PC-9 (cell line): Measurements from ENCODE around the gene ZNF711. TPM values are rescaled to one million over a fixed set of nuclear protein-coding genes. Genes with fewer than 3 reads are reported as not detected.
"Not testable (repeated sequence)": the region's sequence is repeated elsewhere in the genome, so short reads cannot be mapped to it uniquely, and the experiment has no call there.

Source experiments
- BruUV-seq: library from RNA; stranded (reverse); fragments of 400-500 nt; replicated peaks from 2 replicates; lab custom pipeline; 2021; lab: Mats Ljungman, UMichigan
- CTCF ChIA-PET: fragments of 300-600 bp; sonication (Branson Sonifier 250); formaldehyde crosslinking; loops from one replicate; lab custom pipeline; 2022; ENCODE audit warnings: antibody characterized with exemption; lab: Charles Lee
- POLR2A ChIA-PET: fragments of 300-600 bp; sonication (Branson Sonifier 250); formaldehyde crosslinking; loops from one replicate; lab custom pipeline; 2022; ENCODE audit warnings: antibody characterized with exemption; ENCODE audit not compliant: unreplicated experiment; lab: Charles Lee
- DNase-seq, 2 experiments: peaks; one replicate each; pipeline versions ENCODE4 v3.0.0 to v3.0.0-alpha.2; 2015 to 2022; ENCODE audit warnings: mixed read lengths in 1 of 2
- H2AFZ ChIP-seq: fragments of 200-600 bp; sonication (generic); 2 replicates; pipeline ENCODE4 v1.8.1; 2017; ENCODE audit warnings: antibody characterized with exemption
- H3F3A ChIP-seq: fragments of 200-600 bp; sonication (generic); 2 replicates; pipeline ENCODE4 v1.8.1; 2017; ENCODE audit warnings: antibody characterized with exemption, mild to moderate bottlenecking, low read depth; ENCODE audit not compliant: insufficient read depth
- H3K27ac ChIP-seq: fragments of 200-600 bp; sonication (generic); 2 replicates; pipeline ENCODE4 v1.6.1; 2016; ENCODE audit warnings: mixed run types
- H3K27me3 ChIP-seq: fragments of 200-600 bp; sonication (generic); 2 replicates; pipeline ENCODE4 v1.6.1; 2016; ENCODE audit warnings: low read depth, mixed run types; ENCODE audit not compliant: insufficient read depth
- H3K36me3 ChIP-seq: fragments of 200-600 bp; sonication (generic); 2 replicates; pipeline ENCODE4 v1.6.1; 2016; ENCODE audit warnings: low read depth, mixed run types
- H3K4me1 ChIP-seq: fragments of 200-600 bp; sonication (generic); replicated peaks from 2 replicates; pipeline ENCODE4 v1.6.1; 2016; ENCODE audit warnings: mixed run types; ENCODE audit not compliant: insufficient read depth
- H3K4me2 ChIP-seq: fragments of 200-600 bp; sonication (generic); 2 replicates; pipeline ENCODE4 v1.6.1; 2017; ENCODE audit warnings: mixed run types
- H3K4me3 ChIP-seq: fragments of 200-600 bp; sonication (generic); 2 replicates; pipeline ENCODE4 v1.6.1; 2016; ENCODE audit warnings: mixed run types
- H3K79me2 ChIP-seq: fragments of 200-600 bp; sonication (generic); 2 replicates; pipeline ENCODE4 v1.6.1; 2017; ENCODE audit warnings: low read depth, mixed run types
- H3K9me2 ChIP-seq: fragments of 200-600 bp; sonication (generic); 2 replicates; pipeline ENCODE4 v1.8.1; 2017; ENCODE audit warnings: mild to moderate bottlenecking; ENCODE audit not compliant: insufficient read depth
- H3K9me3 ChIP-seq: fragments of 200-600 bp; sonication (generic); 2 replicates; pipeline ENCODE4 v1.8.1; 2016; ENCODE audit warnings: low read depth; ENCODE audit not compliant: insufficient read depth
- H4K20me1 ChIP-seq: fragments of 200-600 bp; sonication (generic); 2 replicates; pipeline ENCODE4 v1.8.1; 2017; ENCODE audit not compliant: insufficient read depth
- EZH2 ChIP-seq: fragments of 200-600 bp; sonication (generic); IDR thresholded peaks from 2 replicates; pipeline ENCODE4 v1.8.0; 2017; ENCODE audit warnings: antibody characterized with exemption, low read depth
- intact Hi-C: fragments of 100-400 bp; cut with micrococcal nuclease; formaldehyde crosslinking; loops from one replicate; pipeline ENCODE4 v1.10.0; 2022; ENCODE audit not compliant: unreplicated experiment
- total RNA-seq: library from RNA; stranded (reverse); gene quantifications from 2 replicates; pipeline ENCODE4 v1.2.3, GENCODE V29; 2021
- TF ChIP-seq, protein P1 (sequence below): fragments of 200-600 bp; sonication (generic); conservative IDR thresholded peaks from 2 replicates; pipeline ENCODE4 v1.6.1; 2017; ENCODE audit warnings: mixed run types, antibody characterized with exemption, mild to moderate bottlenecking, moderate library complexity

The ZNF711 gene
- total RNA-seq, 1 experiment from 2014 or later: not detected

DNA sequence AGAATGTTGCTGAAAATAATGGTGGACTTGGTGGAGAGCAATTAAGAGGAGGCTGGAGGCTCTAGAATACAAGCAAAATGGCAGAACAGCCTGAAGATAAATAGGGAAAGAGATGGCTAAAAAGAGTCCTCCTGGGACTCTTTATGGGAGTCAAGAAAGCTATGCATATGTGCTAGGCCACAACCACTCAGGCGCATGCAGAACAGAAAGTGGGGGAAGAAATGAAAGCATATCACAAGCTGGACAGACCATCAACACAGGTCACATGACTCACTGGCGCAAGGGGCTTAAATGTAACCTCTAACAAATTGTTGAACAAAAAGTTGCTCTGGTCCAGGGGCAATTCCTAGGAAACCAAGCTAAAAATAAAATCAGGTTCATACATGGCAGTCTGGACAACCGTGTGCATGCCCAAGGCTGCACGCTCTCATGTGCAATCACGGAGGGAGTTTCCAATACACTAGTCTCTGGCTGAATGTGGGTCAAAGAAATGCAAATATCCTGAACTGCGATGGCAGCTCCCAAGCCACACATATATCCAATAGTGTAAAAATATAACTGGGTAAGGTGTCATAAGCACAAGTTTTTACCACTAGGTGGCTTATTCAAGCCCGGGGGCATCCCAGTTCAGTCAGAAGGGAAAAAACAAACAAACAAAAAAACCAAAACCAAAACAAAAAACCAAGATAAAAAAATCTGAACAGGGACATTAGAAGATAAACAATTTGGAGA is 45.4 kb downstream of the ZNF711 start:
- BruUV-seq: no TSS peak
- ChIA-PET POLR2A (no interaction called here), CTCF (no interaction called here)
- TF ChIP-seq, protein P1, sequence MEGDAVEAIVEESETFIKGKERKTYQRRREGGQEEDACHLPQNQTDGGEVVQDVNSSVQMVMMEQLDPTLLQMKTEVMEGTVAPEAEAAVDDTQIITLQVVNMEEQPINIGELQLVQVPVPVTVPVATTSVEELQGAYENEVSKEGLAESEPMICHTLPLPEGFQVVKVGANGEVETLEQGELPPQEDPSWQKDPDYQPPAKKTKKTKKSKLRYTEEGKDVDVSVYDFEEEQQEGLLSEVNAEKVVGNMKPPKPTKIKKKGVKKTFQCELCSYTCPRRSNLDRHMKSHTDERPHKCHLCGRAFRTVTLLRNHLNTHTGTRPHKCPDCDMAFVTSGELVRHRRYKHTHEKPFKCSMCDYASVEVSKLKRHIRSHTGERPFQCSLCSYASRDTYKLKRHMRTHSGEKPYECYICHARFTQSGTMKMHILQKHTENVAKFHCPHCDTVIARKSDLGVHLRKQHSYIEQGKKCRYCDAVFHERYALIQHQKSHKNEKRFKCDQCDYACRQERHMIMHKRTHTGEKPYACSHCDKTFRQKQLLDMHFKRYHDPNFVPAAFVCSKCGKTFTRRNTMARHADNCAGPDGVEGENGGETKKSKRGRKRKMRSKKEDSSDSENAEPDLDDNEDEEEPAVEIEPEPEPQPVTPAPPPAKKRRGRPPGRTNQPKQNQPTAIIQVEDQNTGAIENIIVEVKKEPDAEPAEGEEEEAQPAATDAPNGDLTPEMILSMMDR: no peak
- TF ChIP-seq EZH2: no peak
- H4K20me1 ChIP-seq: no peaks in the 10 kb centered on the region
- no peaks in the 10 kb centered on the region for H3K36me3 ChIP-seq
- H3K79me2 ChIP-seq: no peaks in the 10 kb centered on the region
- no peaks in the 10 kb centered on the region for H3K27me3 ChIP-seq
- no peak for DNase-seq
- H3K4me3 ChIP-seq: no peak overlapping the region
- H3K4me1 ChIP-seq: no peaks in the 10 kb centered on the region
- H3F3A ChIP-seq: no peaks in the 10 kb centered on the region
- no peak overlapping the region for H3K4me2 ChIP-seq
- H3K27ac ChIP-seq: no peak overlapping the region
- H2AFZ ChIP-seq: no peak overlapping the region
- H3K9me3 ChIP-seq: no peaks in the 10 kb centered on the region
- intact Hi-C loops: no loop called here
- no peaks in the 10 kb centered on the region for H3K9me2 ChIP-seq

DNA sequence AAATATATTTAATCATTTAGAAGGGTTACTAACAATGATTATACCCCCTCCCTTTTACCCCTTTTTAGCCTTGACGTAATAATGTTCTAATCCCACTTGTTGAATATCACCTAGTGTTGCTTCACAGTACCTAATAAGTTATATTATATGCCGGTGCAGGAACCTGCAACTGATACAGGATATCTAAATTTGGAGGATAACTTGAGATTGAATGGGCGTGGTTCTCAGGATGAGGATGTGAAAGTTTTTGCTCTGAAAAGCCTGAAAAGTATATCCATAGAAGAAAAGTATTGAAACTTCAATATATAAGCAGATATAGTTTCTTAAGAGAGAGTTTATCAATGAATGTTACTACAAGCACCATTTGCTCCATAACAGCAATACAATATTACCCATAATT is 59.8 kb downstream of the ZNF711 start:
- Histone ChIP-seq H2AFZ (no peak overlapping the region), H3K9me2 (no peaks in the 10 kb centered on the region), H3K9me3 (no peaks in the 10 kb centered on the region), H3F3A (no peaks in the 10 kb centered on the region), H3K27me3 (no peaks in the 10 kb centered on the region), H3K36me3 (no peaks in the 10 kb centered on the region), H3K4me2 (no peak overlapping the region), H3K27ac (no peak overlapping the region), H3K4me3 (no peak overlapping the region), H3K4me1 (no peaks in the 10 kb centered on the region), H4K20me1 (no peaks in the 10 kb centered on the region), H3K79me2 (no peaks in the 10 kb centered on the region)
- no peak for TF ChIP-seq EZH2
- TF ChIP-seq, protein P1: no peak
- ChIA-PET CTCF (no interaction called here), POLR2A (no interaction called here)
- no peak for DNase-seq
- intact Hi-C loops: no loop called here
- BruUV-seq: no TSS peak

DNA sequence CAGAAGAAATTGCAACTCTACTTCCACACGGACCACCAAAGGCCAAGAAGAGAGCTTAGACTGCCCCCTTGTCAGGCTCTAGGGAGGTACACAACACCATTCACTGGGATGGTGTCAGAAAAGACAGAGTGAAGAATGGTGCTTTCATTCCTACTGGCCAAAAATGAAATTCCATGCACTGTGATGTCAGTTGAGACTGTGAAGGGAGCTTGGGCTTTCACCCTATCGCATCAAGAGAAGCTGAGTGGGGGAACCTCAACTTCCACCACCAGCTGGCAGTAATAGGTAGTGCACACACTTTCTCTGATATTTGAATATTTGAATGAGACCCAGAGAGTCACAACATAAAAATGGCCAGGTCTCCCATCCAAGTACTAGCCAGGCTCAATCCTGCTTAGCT is 65.9 kb downstream of the ZNF711 start:
- CTCF ChIA-PET: no interaction called here

DNA sequence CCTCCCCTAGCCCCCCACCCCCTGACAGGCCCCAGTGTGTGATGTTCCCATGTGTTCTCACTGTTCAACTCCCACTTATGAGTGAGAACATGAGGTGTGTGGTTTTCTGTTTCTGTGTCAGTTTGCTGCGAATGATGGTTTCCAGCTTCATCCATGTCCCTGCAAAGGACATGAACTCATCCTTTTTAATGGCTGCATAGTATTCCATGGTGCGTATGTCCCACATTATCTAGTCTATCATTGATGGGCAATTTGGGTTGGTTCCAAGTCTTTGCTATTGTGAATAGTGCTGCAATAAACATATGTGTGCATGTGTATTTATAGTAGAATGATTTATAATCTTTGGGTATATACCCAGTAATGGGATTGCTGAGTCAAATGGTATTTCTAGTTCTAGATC is 67.6 kb downstream of the ZNF711 start:
- H3K4me2 ChIP-seq, POLR2A ChIA-PET, intact Hi-C loops, CTCF ChIA-PET, H3K79me2 ChIP-seq, H3K9me3 ChIP-seq, H3K4me3 ChIP-seq, DNase-seq, H3K36me3 ChIP-seq, BruUV-seq, H2AFZ ChIP-seq, H3F3A ChIP-seq, H4K20me1 ChIP-seq, H3K4me1 ChIP-seq, H3K27me3 ChIP-seq, H3K9me2 ChIP-seq, H3K27ac ChIP-seq: not testable (repeated sequence)

More for the DNA sequence above, 65.9 kb downstream of the ZNF711 start:
- no TSS peak for BruUV-seq
- Histone ChIP-seq H3K9me3 (no peaks in the 10 kb centered on the region), H4K20me1 (no peaks in the 10 kb centered on the region), H3K4me2 (no peak overlapping the region), H3K9me2 (no peaks in the 10 kb centered on the region), H3K79me2 (no peaks in the 10 kb centered on the region), H3K4me1 (no peaks in the 10 kb centered on the region), H3K4me3 (no peak overlapping the region), H3K36me3 (no peaks in the 10 kb centered on the region), H2AFZ (no peak overlapping the region), H3F3A (no peaks in the 10 kb centered on the region), H3K27me3 (no peaks in the 10 kb centered on the region), H3K27ac (no peak overlapping the region)
- intact Hi-C loops: no loop called here
- TF ChIP-seq, protein P1: no peak
- TF ChIP-seq EZH2: no peak
- no peak for DNase-seq
- POLR2A ChIA-PET: no interaction called here
